ENCODE data around the gene MCM7. TPM values are rescaled to one million over a fixed set of nuclear protein-coding genes. Genes with fewer than 3 reads are reported as not detected.

The MCM7 gene
- total and polyA plus RNA-seq, 2 of the 13 experiments (the other 11 are each of a cell fraction or from before 2014, with no cell fraction given), result 84.5 to 214 TPM

GRCh38 chr7:100080907-100081534, 20.2 kb downstream of the MCM7 start (continued):
- TF ChIP-seq REST (IDR thresholded peaks at IDR 0.05; ENCODE audit: borderline replicate concordance in 1 of 2, low read depth in 1 of 2, low read length in 2 of 2) (no peak), ZBTB7A (CRISPR knock-in tag; IDR thresholded peaks at IDR 0.05) (no peak), YEATS2 (CRISPR knock-in tag; IDR thresholded peaks at IDR 0.05; ENCODE audit: borderline replicate concordance) (no peak), MBNL3 (CRISPR knock-in tag; conservative IDR thresholded peaks at IDR 0.05) (no peak), SMAD1 (CRISPR knock-in tag; IDR thresholded peaks at IDR 0.05; ENCODE audit: borderline replicate concordance, low read depth) (no peak), MIXL1 (CRISPR knock-in tag; IDR thresholded peaks at IDR 0.05) (0 out of 2 replicates have a peak, but pooled peaks have one; percentile 19), HOMEZ (CRISPR knock-in tag; IDR thresholded peaks at IDR 0.05; ENCODE audit: low read depth) (no peak), PCBP2 (optimal IDR thresholded peaks at IDR 0.05; ENCODE audit: low read depth, low read length, poor library complexity, severe bottlenecking) (no peak), RXRA (CRISPR knock-in tag; IDR thresholded peaks at IDR 0.05) (no peak), HDAC2 (CRISPR knock-in tag; IDR thresholded peaks at IDR 0.05) (no peak), RXRB (CRISPR knock-in tag; IDR thresholded peaks at IDR 0.05; ENCODE audit: borderline replicate concordance) (no peak), ZNF841 (CRISPR knock-in tag; IDR thresholded peaks at IDR 0.05; ENCODE audit: borderline replicate concordance) (no peak), ZFP82 (CRISPR knock-in tag; IDR thresholded peaks at IDR 0.05; ENCODE audit: borderline replicate concordance) (no peak), ZKSCAN5 (CRISPR knock-in tag; IDR thresholded peaks at IDR 0.05) (no peak), TOPORS (CRISPR knock-in tag; IDR thresholded peaks at IDR 0.05) (no peak), ZNF740 (CRISPR knock-in tag; IDR thresholded peaks at IDR 0.05) (no peak), ATF1 (CRISPR knock-in tag; IDR thresholded peaks at IDR 0.05) (0 out of 2 replicates have a peak, but pooled peaks have one; percentile 0), IRF1 (CRISPR knock-in tag; IDR thresholded peaks at IDR 0.05; ENCODE audit: low read depth) (no peak), ZNF775 (CRISPR knock-in tag; IDR thresholded peaks at IDR 0.05; ENCODE audit: borderline replicate concordance) (no peak), PCBP1 (IDR thresholded peaks at IDR 0.05; ENCODE audit: borderline replicate concordance, low read depth, low read length) (no peak), ZIK1 (CRISPR knock-in tag; IDR thresholded peaks at IDR 0.05; ENCODE audit: borderline replicate concordance, low read depth) (no peak), POLR2AphosphoS2 (IDR thresholded peaks at IDR 0.05; ENCODE audit: low read depth, low read length) (no peak)

Measured in HepG2 (cell line).